GM18873 (cell line): ENCODE measurements around the gene MGAT4A.

ENCODE experiments used
- ATAC-seq: cut with Tn5 transposase; IDR thresholded peaks from one replicate; pipeline ENCODE4 v1.9.1; 2021; ENCODE audit warnings: mild to moderate bottlenecking, moderate library complexity, moderate number of reproducible peaks; ENCODE audit not compliant: unreplicated experiment, low FRiP score

MGAT4A gene

DNA sequence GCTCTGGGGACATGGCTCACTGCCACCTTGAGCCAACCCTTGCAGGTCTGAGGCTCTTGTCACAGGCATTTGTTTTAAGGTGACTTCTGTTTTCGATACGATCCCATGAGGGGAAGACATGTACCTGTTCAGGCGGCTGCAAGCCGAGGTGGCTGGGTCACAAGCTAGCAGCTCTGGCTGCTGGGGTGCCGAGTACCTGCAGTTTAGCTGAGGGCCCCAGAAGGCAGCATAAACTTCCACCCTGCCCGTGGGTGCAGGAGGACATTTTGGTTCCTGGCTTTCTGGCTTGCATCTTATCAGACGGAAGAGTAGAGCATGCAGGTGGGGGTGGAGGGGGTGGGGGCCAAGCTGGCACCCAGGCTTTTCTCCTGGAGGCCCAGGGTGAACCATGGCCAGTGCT is 151.0 kb downstream of the MGAT4A start:
- no peak for ATAC-seq

DNA sequence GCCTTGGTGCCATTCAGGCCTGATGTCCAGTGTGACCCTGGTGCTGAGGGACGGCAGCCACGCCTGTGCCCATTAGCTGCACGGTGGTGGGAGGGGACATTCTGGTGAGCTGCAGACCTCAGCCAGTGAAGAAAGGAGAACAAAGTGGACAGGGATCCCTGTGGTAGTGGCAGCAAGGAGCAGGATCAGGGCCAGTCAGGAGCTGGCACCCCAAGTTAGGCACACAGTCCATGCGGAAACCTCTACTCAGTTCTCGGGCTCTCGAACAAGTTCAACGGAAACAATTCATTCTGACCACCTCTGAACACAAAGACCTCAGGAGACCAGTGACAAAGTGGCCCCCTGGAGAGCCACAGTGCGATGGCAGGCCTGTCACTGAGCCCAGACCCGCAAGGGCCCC is 152.7 kb downstream of the MGAT4A start:
- no peak for ATAC-seq

DNA sequence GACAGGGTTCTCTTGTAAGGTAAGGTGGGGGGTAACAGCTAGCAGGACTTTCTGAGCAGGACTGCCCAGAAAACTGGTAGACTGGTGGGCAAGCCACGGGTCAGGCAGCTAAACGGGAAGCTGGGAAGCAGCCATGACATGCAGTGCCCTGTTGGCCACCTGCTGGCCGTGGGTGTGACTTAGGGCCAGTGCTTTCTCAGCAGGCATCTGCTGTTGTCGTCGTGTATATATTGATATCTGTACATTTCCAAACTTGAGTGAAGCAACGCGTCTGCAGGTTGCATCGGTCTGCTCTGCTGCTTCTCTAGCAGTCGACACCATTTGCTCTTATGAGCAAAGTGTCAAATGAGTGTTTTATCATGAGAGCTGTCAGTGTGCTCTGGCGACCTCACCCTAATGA is 153.6 kb downstream of the MGAT4A start:
- ATAC-seq: no peak

DNA sequence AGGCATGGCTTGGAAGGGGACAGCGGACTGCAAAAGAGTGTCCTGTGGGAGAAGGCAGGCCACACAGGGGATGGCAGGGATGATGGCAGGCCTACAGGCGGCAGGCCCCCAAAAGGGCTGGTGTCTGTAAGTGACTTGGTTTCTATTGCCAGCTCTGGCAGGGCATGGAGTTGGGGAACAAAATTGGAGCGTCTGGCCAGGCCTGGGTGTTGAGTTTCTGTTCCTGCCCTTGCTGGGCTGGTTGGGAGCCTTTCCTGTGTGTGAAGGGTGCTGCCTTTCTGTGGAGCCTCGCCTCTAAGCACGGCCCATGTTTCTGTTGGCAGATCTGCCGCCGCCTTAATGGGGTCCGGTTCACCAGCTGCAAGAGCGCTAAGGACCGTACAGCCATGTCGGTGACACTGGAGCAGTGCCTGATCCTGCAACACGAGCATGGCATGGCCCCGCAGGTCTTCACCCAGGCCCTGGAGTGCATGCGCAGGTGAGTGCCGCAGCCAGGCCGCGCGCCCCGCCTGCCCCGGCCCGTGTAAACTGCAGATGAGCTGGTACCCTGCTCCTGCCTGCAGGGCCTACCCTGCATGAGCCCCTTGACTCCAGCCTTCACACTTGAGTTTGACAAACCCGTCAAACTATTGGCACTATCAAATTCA is 154.1 kb downstream of the MGAT4A start:
- ATAC-seq: no peak

DNA sequence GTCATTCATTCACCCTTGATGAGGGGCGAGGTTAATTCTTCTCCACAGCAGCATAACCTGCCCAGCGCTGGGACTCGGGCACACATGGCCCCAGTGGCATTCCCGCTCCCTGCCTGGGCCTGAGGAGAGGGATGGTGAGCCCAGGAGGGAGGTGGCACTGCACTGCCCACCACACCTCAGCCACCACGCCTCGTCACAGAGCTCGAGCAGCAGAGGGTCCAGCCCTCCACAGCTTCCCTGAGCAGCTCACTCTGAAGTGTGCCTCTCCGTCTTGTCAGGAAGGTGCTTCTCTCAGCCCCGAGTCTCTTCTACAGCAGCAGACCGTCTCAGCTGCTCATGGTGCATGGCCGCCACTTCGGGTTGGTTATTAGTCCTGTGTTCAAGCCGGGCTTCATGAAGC is 157.5 kb downstream of the MGAT4A start:
- no peak for ATAC-seq

DNA sequence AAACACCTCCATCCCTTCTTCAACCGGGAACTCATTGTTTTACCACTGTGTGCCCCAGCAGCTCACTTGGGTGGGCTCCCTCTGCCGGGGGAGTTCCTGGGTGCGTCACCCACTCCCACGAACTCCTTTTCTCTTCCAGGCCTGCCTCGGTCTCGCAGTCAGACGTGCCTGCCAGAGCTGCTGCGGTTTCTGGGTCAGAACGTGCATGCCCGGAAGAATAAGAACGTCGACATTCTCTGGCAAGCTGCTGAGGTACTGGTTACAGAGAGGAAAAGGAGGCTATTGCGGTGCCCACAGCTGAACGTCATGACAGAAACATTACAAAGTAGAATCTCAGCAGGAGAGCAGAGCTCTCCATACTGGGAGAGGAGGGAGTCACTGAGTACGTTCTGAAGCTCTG is 158.3 kb downstream of the MGAT4A start:
- ATAC-seq: no peak

DNA sequence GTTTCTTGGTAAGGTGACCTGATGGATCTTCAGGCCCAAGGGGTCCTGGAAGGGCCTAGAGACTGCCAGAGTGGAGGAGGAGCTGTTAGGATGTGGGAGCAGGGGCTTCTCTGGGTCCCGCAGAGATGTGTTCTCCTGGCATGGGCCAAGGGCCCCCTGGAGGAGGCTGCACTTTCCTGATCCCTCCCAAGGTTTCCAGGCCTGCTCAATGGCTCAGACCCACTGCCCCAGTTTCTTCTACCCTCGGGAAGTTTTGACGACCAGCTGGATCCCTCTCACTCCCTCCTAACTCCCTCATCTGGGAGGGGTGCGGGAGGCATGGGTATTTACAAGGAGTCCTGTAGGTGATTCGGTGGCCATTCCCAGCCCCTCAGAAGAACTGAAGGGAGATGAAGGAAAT is 158.7 kb downstream of the MGAT4A start:
- no peak for ATAC-seq

DNA sequence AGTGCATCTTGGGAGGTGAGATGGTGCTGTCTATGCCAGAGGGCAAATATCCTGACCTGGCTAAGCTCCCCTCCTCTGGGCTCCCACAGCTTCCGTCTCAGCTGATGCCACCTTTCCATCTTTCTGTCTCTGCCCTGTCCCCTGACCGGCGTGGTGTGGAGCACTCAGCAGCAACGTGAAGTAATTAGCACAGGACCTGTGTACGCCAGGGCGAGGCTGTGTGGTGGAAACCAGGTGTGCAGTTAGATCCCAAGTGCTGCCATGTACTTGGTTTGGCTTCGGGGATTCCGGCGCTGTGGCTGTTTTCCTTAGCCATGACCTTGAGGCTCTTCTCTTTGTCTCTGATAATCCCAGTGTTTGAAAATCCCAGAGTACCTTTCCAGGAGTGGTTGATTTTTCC is 159.1 kb downstream of the MGAT4A start:
- ATAC-seq: no peak

DNA sequence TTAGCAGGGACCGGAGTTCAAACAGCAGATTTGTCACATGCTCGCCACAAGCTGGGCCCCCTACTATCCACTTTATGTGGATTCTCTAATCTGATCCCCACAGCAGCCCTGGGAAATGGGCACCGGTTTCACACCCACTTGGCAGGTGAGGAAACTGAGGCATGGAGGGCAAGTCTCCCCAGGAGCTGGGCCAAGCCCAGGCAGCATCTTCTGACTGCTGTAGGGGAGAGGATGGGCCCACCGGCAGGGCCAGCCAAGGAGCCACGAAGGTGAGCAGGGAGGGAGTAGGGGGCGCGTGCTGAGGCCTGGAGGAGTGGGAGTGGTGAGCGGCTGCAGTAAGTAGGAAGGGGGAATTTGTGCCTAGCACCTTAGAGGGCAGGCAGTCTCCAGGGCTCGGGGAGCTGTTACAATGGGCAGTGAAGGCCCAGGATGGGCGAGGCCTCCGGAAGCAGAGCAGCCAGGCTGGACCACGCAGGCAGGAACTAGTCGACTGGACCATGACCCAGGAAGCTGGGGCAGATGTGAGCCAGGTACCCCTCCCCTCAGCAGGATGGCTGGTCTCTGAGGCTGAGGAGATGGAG is 159.7 kb downstream of the MGAT4A start:
- no peak for ATAC-seq

DNA sequence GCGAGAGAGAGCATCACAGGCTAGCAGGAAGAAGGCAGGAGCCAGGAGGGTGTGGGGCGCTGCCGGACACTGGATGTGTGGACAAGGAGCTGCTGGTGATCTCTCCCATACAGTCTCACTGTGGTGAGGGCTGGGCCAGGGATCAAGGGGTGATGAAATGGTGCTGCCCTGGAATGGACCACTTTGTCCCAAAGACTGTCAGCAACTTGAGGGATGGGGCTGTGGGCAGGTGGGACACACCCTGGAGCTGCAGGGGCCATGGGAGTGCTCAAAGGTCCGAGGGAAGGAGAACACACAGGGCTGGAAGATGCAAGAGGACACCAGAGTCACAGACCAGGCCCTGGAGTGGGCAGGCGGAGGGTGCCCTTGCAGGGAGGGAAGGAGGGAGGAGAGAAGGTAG is 160.6 kb downstream of the MGAT4A start:
- ATAC-seq: no peak

DNA sequence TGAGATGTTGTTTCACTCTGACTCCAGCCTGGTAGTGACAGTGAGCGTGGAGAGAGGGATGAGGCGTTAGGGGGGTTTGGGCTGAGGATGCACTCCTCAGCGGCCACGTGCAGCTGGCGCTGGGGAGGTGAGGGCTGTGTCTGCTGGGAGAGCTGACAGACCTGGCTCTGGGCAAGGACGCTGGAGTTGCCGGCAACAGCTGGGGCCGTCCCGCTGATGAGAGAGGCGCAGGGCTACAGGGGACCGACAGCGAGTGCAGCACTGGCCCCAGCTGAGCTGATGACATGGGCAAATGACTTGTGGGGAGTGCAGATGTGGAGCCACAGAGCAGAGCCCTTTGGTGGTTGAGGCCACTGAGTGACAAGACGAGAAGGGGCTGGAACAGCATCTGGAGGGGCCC is 161.0 kb downstream of the MGAT4A start:
- no peak for ATAC-seq

DNA sequence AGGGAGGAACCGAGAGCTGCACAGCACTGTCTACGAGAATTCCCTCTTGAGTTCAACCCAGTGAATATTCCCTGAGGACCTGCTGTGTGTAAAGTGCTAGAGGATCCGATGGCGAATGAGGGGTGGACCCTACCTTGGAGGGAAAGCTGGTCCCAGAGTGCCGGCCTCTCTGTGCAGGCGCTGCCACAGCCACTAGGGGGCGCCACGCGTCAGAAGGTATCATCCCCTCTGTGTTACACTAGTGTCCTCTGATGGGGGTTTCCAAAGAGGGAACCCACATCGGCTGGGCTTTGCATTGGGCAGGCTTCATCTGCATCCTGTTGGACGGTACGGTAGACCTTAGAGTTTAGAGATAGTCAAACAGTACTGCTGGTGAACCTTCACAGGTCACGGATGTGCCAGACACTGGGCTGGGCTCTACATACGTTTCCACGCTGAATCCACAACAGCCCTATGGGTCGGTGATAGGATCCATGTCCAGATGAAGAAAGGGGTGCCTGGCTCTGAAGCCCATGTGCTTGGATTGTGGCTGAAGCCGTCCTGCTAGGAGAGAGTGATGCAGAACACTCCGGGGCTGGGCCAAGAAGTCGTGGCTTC is 161.6 kb downstream of the MGAT4A start:
- no peak for ATAC-seq
